Activated naive CD4-positive, alpha-beta T cell treated with anti-CD3 and anti-CD28 coated beads for 36 hours (primary cell): ENCODE data around the gene CEP63. TPM values are rescaled to one million over a fixed set of nuclear protein-coding genes. Genes with fewer than 3 reads are reported as not detected.
"Not testable (repeated sequence)": the region's sequence is repeated elsewhere in the genome, so short reads cannot be mapped to it uniquely, and the experiment has no call there.

Experiments
- CTCF ChIA-PET: fragments of 350-600 bp; sonication (Branson Sonifier 250); formaldehyde crosslinking; loops from one replicate; lab custom pipeline; 2021; ENCODE audit warnings: antibody characterized with exemption; lab: Charles Lee
- DNase-seq: peaks from one replicate; pipeline ENCODE4 v3.0.0-alpha.2; 2020
- H3K27ac Mint-ChIP-seq: one replicate; pipeline ENCODE4 v1.8.0; 2021; ENCODE audit warnings: mild to moderate bottlenecking, mixed read lengths
- H3K27me3 Mint-ChIP-seq: one replicate; pipeline ENCODE4 v1.8.0; 2021; ENCODE audit warnings: low read depth, mixed read lengths
- H3K36me3 Mint-ChIP-seq: one replicate; pipeline ENCODE4 v1.8.0; 2021; ENCODE audit warnings: low read depth, mixed read lengths
- H3K4me1 Mint-ChIP-seq: one replicate; pipeline ENCODE4 v1.8.0; 2021; ENCODE audit warnings: low read depth, mixed read lengths
- H3K4me3 Mint-ChIP-seq: one replicate; pipeline ENCODE4 v1.8.0; 2021; ENCODE audit warnings: mild to moderate bottlenecking, moderate library complexity, mixed read lengths
- H3K9me3 Mint-ChIP-seq: one replicate; pipeline ENCODE4 v1.8.0; 2021; ENCODE audit warnings: mixed read lengths
- intact Hi-C: fragments of 100-400 bp; cut with micrococcal nuclease; formaldehyde crosslinking; loops from one replicate; pipeline ENCODE4 v1.15.1; 2023
- total RNA-seq, 2 experiments: library from RNA; stranded (reverse); gene quantifications; one replicate each; pipeline ENCODE4 v1.2.3, GENCODE V29; 2021

Gene CEP63
- total RNA-seq, 2 experiments from 2014 or later: 26.9 to 27.0 TPM

DNA sequence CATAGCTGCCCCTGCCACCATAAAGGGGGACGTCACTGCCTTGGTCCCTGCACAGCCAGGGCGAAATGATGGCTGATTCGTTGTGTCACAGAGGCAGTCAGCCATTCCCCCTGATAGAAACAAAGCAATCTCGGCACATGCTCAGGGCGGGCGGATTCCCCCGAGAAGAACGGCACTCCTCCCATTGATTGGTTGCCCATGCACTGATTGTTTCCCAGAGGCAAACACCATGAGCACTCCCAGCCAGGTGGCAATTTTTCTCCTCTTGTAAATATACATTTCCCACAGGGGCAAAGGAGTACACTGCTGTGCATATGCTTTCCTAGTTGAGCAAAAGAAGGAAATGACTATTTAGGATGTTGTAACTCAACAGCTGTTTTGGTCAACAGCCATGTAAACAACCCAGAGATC is 108.5 kb downstream of the CEP63 start:
- DNase-seq: no peak

DNA sequence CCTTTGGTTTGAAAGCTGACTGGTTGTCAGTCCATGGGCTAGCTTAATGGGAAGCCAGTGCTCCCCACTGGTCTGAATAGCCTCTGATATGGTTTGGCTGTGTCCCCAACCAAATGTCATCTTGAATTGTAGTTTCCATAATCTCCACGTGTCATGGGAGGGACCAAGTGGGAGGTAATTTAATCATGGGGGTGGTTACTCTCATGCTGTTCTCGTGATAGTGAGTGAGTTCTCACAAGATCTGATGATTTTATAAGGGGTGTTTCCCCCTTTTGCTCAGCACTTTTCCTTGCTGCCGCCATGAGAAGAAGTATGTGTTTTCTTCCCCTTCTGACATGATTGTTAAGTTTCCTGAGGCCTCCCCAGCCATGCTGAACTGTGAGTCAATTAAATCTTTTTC is 109.1 kb downstream of the CEP63 start:
- H3K9me3 Mint-ChIP-seq, DNase-seq, H3K4me1 Mint-ChIP-seq, intact Hi-C loops, CTCF ChIA-PET, H3K27me3 Mint-ChIP-seq, H3K4me3 Mint-ChIP-seq, H3K36me3 Mint-ChIP-seq, H3K27ac Mint-ChIP-seq: not testable (repeated sequence)

More for the DNA sequence above, 108.5 kb downstream of the CEP63 start:
- Mint-ChIP-seq H3K4me1 (no peaks in the 10 kb centered on the region), H3K36me3 (no peaks in the 10 kb centered on the region), H3K9me3 (no peaks in the 10 kb centered on the region), H3K27me3 (no peaks in the 10 kb centered on the region), H3K4me3 (no peak overlapping the region), H3K27ac (no peak overlapping the region)
- intact Hi-C loops: no loop called here
- CTCF ChIA-PET: interaction anchor here (1.4 kb wide), 1 partner anchor 10 kb away, joined by 5 read pairs; no protein-coding TSS in a partner anchor

DNA sequence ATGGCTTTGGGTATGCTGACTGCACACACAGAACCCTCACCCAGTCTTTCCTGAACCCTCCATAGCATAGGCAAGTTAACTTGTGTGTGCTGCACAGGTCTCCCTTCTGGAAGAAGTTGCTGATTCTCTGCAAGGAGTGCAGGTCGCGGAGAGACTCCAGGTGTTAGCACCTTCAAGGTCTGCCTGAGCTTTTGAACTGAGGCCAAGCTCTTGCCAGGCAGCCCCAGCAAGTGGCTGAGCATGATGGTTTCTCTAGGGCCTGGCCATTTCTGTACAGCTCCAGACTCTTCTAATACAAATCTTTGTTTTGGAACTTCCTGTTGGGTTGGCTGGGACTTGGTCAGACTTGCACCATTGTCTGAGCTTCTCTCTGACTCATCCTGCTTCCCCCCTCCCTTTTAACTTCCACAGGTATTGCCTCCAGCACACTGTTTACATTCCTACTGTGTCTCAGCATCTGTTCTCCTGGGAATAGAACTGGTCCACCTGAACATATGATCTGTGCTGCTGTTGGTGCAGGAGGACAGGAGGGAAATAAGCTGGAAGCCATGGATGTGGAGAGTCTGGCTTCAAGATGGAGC is 111.6 kb downstream of the CEP63 start:
- no peak overlapping the region for H3K27ac Mint-ChIP-seq
- no peak overlapping the region for H3K4me3 Mint-ChIP-seq
- no peak for DNase-seq
- H3K36me3 Mint-ChIP-seq: no peaks in the 10 kb centered on the region
- H3K27me3 Mint-ChIP-seq: peaks cover 5% of the 10 kb centered on the region
- peaks cover 4% of the 10 kb centered on the region for H3K4me1 Mint-ChIP-seq
- CTCF ChIA-PET: no interaction called here
- intact Hi-C loops: no loop called here
- no peaks in the 10 kb centered on the region for H3K9me3 Mint-ChIP-seq

GRCh38 chr3:134598763-134599545 is 113.1 kb downstream of the CEP63 start:
- Mint-ChIP-seq H3K9me3 (no peaks in the 10 kb centered on the region), H3K27ac (no peak overlapping the region), H3K4me1 (peaks cover 4% of the 10 kb centered on the region), H3K27me3 (peaks cover 5% of the 10 kb centered on the region), H3K36me3 (no peaks in the 10 kb centered on the region), H3K4me3 (no peak overlapping the region)
- CTCF ChIA-PET: interaction anchor here (3.4 kb wide), 1 partner anchor 156 kb away, joined by 25 read pairs; no protein-coding TSS in a partner anchor
- DNase-seq: no peak
- intact Hi-C loops: no loop called here

GRCh38 chr3:134600206-134600605 is 114.3 kb downstream of the CEP63 start:
- DNase-seq: no peak
- CTCF ChIA-PET: interaction anchor here (0.8 to 3.4 kb wide), 9 partner anchors 9 to 902 kb away, joined by 3 to 25 read pairs (median 5); no protein-coding TSS in a partner anchor
- intact Hi-C loops: loop anchor here (1.0 to 5.0 kb wide), 5 partner anchors 41 to 1442 kb away; no protein-coding TSS in a partner anchor
- H3K4me1 Mint-ChIP-seq: peaks cover 4% of the 10 kb centered on the region
- no peak overlapping the region for H3K27ac Mint-ChIP-seq
- H3K27me3 Mint-ChIP-seq: peaks cover 5% of the 10 kb centered on the region
- no peaks in the 10 kb centered on the region for H3K9me3 Mint-ChIP-seq
- H3K4me3 Mint-ChIP-seq: no peak overlapping the region
- no peaks in the 10 kb centered on the region for H3K36me3 Mint-ChIP-seq

- intact Hi-C loops: loop anchor here (1.0 to 5.0 kb wide), 6 partner anchors 40 to 1441 kb away; no protein-coding TSS in a partner anchor
- Mint-ChIP-seq H3K4me1 (peaks cover 4% of the 10 kb centered on the region), H3K9me3 (no peaks in the 10 kb centered on the region), H3K27me3 (peaks cover 5% of the 10 kb centered on the region), H3K27ac (no peak overlapping the region), H3K36me3 (no peaks in the 10 kb centered on the region), H3K4me3 (no peak overlapping the region)
- CTCF ChIA-PET: interaction anchor here (0.7 to 3.4 kb wide), 11 partner anchors 9 to 901 kb away, joined by 3 to 25 read pairs (median 4); no protein-coding TSS in a partner anchor
- peak; percentile 74 for DNase-seq
Measured at GRCh38 chr3:134600685-134601463, 115.0 kb downstream of the CEP63 start.

- CTCF ChIA-PET: interaction anchor here (0.7 to 3.4 kb wide), 5 partner anchors 10 to 900 kb away, joined by 3 to 25 read pairs (median 6); no protein-coding TSS in a partner anchor
- H3K36me3 Mint-ChIP-seq: no peaks in the 10 kb centered on the region
- H3K9me3 Mint-ChIP-seq: no peaks in the 10 kb centered on the region
- H3K27ac Mint-ChIP-seq: no peak overlapping the region
- no peak for DNase-seq
- H3K4me1 Mint-ChIP-seq: peaks cover 4% of the 10 kb centered on the region
- H3K27me3 Mint-ChIP-seq: peaks cover 5% of the 10 kb centered on the region
- no peak overlapping the region for H3K4me3 Mint-ChIP-seq
- intact Hi-C loops: loop anchor here (1.0 to 5.0 kb wide), 4 partner anchors 39 to 901 kb away; no protein-coding TSS in a partner anchor
Measured at GRCh38 chr3:134601539-134602439, 115.9 kb downstream of the CEP63 start.

GRCh38 chr3:134602440-134602814 is 116.6 kb downstream of the CEP63 start:
- Mint-ChIP-seq H3K9me3 (no peaks in the 10 kb centered on the region), H3K4me3 (no peak overlapping the region), H3K36me3 (no peaks in the 10 kb centered on the region), H3K4me1 (peaks cover 4% of the 10 kb centered on the region), H3K27ac (no peak overlapping the region), H3K27me3 (peaks cover 5% of the 10 kb centered on the region)
- no peak for DNase-seq
- CTCF ChIA-PET: interaction anchor here (2.2 kb wide), 1 partner anchor 36 kb away, joined by 8 read pairs; no protein-coding TSS in a partner anchor
- intact Hi-C loops: loop anchor here (5.0 kb wide), 1 partner anchor 900 kb away; no protein-coding TSS in a partner anchor

- H3K36me3 Mint-ChIP-seq: no peaks in the 10 kb centered on the region
- H3K4me1 Mint-ChIP-seq: peaks cover 4% of the 10 kb centered on the region
- CTCF ChIA-PET: interaction anchor here (0.8 to 2.2 kb wide), 3 partner anchors 13 to 152 kb away, joined by 3 to 8 read pairs (median 6); no protein-coding TSS in a partner anchor
- no peaks in the 10 kb centered on the region for H3K9me3 Mint-ChIP-seq
- peaks cover 5% of the 10 kb centered on the region for H3K27me3 Mint-ChIP-seq
- DNase-seq: no peak
- H3K4me3 Mint-ChIP-seq: no peak overlapping the region
- H3K27ac Mint-ChIP-seq: no peak overlapping the region
- intact Hi-C loops: loop anchor here (5.0 kb wide), 1 partner anchor 899 kb away; no protein-coding TSS in a partner anchor
Measured at GRCh38 chr3:134603480-134603879, 117.6 kb downstream of the CEP63 start.

GRCh38 chr3:134603956-134604355 is 118.1 kb downstream of the CEP63 start:
- Mint-ChIP-seq H3K27me3 (peaks cover 5% of the 10 kb centered on the region), H3K4me3 (no peak overlapping the region), H3K36me3 (no peaks in the 10 kb centered on the region), H3K4me1 (peaks cover 4% of the 10 kb centered on the region), H3K27ac (no peak overlapping the region), H3K9me3 (no peaks in the 10 kb centered on the region)
- CTCF ChIA-PET: interaction anchor here (0.8 to 1.5 kb wide), 5 partner anchors 10 to 1438 kb away, joined by 3 to 6 read pairs (median 4); no protein-coding TSS in a partner anchor
- intact Hi-C loops: loop anchor here (5.0 kb wide), 1 partner anchor 898 kb away; no protein-coding TSS in a partner anchor
- no peak for DNase-seq

DNA sequence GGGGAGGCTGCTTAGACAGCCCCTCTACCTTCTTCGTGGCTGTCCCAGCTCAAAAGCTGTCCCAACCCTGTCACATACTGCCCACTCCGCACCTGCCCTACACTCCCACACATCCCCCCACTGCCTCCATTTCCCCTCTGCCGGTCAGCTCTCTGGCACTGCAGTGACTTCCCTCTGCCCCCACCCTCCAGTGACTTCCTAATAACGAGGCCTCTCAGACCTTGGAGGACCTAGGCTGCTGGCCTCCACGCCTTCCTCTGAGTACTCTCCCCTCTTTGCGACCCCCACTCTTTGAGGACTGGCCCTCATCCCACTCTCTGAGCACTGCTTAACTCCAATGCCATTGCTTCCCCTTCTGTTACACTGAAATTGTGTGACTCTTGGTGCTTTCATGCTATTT is 119.7 kb downstream of the CEP63 start:
- intact Hi-C loops: no loop called here
- H3K4me3 Mint-ChIP-seq: no peak overlapping the region
- DNase-seq: no peak
- H3K27me3 Mint-ChIP-seq: peaks cover 1% of the 10 kb centered on the region
- H3K4me1 Mint-ChIP-seq: peaks cover 2% of the 10 kb centered on the region
- no peaks in the 10 kb centered on the region for H3K9me3 Mint-ChIP-seq
- CTCF ChIA-PET: no interaction called here
- no peak overlapping the region for H3K27ac Mint-ChIP-seq
- H3K36me3 Mint-ChIP-seq: no peaks in the 10 kb centered on the region
